ENCODE data around the gene DDX27. TPM values are rescaled to one million over a fixed set of nuclear protein-coding genes. Genes with fewer than 3 reads are reported as not detected.

Gene DDX27
- total RNA-seq, 1 donor from 2014 or later: 23.3 TPM

- H3K36me3 Mint-ChIP-seq (ENCODE audit: low read depth): peaks cover 83% of the 10 kb centered on the region
Measured at GRCh38 chr20:49281913-49282467, 62.8 kb downstream of the DDX27 start.

GRCh38 chr20:49282584-49283171, 63.5 kb downstream of the DDX27 start:
- TF ChIP-seq, protein P1, sequence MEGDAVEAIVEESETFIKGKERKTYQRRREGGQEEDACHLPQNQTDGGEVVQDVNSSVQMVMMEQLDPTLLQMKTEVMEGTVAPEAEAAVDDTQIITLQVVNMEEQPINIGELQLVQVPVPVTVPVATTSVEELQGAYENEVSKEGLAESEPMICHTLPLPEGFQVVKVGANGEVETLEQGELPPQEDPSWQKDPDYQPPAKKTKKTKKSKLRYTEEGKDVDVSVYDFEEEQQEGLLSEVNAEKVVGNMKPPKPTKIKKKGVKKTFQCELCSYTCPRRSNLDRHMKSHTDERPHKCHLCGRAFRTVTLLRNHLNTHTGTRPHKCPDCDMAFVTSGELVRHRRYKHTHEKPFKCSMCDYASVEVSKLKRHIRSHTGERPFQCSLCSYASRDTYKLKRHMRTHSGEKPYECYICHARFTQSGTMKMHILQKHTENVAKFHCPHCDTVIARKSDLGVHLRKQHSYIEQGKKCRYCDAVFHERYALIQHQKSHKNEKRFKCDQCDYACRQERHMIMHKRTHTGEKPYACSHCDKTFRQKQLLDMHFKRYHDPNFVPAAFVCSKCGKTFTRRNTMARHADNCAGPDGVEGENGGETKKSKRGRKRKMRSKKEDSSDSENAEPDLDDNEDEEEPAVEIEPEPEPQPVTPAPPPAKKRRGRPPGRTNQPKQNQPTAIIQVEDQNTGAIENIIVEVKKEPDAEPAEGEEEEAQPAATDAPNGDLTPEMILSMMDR (IDR thresholded peaks at IDR 0.05): no peak
- Mint-ChIP-seq H3K4me1 (ENCODE audit: low read depth) (peaks cover 83% of the 10 kb centered on the region), H3K27ac (ENCODE audit: unreplicated experiment) (peak overlapping the region; percentile 89), H3K36me3 (ENCODE audit: low read depth) (peaks cover 88% of the 10 kb centered on the region), H3K4me3 (ENCODE audit: unreplicated experiment) (peak overlapping the region; percentile 99), H3K27me3 (ENCODE audit: low read depth) (no peaks in the 10 kb centered on the region), H3K9me3 (ENCODE audit: low read depth) (peaks cover 2% of the 10 kb centered on the region)
- DNase-seq (ENCODE audit: low spot score): no peak

More at GRCh38 chr20:49281913-49282467, 62.8 kb downstream of the DDX27 start:
- Mint-ChIP-seq H3K4me3 (ENCODE audit: unreplicated experiment) (peak overlapping the region; percentile 99), H3K27ac (ENCODE audit: unreplicated experiment) (peak overlapping the region; percentile 89), H3K4me1 (ENCODE audit: low read depth) (peaks cover 77% of the 10 kb centered on the region), H3K9me3 (ENCODE audit: low read depth) (peaks cover 2% of the 10 kb centered on the region), H3K27me3 (ENCODE audit: low read depth) (no peaks in the 10 kb centered on the region)
- DNase-seq (ENCODE audit: low spot score): no peak
- TF ChIP-seq, protein P1 (IDR thresholded peaks at IDR 0.05): no peak

DNA sequence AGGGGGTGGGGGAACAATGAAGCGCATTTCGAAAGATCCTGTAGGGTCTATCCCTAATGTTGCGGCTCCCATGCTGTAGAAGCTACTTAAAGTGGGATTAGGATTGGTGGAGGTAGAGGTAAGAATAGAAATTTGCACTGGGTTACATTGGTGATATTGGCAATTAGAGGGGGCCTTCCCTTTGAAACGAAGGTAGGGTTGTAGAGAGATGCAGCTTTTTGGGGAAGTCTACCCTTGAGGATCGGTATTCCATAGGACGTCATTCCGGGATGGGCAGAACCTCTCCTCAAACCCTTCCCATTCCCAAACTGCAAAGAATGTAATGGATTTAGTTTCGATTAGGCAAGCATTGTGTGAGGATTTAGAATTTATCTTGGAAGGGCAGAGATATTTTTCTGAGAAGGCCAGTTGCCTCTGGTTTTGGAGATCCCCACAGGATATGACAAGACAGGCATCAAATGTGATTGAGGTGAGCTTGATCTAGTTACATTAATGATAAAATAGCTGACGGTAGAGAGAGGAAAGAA, 64.0 kb downstream of the DDX27 start:
- H3K9me3 Mint-ChIP-seq (ENCODE audit: low read depth): peaks cover 2% of the 10 kb centered on the region
- TF ChIP-seq, protein P1 (IDR thresholded peaks at IDR 0.05): no peak
- DNase-seq (ENCODE audit: low spot score): no peak
- peak overlapping the region; percentile 99 for H3K4me3 Mint-ChIP-seq (ENCODE audit: unreplicated experiment)
- peaks cover 89% of the 10 kb centered on the region for H3K4me1 Mint-ChIP-seq (ENCODE audit: low read depth)
- peaks cover 91% of the 10 kb centered on the region for H3K36me3 Mint-ChIP-seq (ENCODE audit: low read depth)
- no peaks in the 10 kb centered on the region for H3K27me3 Mint-ChIP-seq (ENCODE audit: low read depth)
- H3K27ac Mint-ChIP-seq (ENCODE audit: unreplicated experiment): peak overlapping the region; percentile 89

DNA sequence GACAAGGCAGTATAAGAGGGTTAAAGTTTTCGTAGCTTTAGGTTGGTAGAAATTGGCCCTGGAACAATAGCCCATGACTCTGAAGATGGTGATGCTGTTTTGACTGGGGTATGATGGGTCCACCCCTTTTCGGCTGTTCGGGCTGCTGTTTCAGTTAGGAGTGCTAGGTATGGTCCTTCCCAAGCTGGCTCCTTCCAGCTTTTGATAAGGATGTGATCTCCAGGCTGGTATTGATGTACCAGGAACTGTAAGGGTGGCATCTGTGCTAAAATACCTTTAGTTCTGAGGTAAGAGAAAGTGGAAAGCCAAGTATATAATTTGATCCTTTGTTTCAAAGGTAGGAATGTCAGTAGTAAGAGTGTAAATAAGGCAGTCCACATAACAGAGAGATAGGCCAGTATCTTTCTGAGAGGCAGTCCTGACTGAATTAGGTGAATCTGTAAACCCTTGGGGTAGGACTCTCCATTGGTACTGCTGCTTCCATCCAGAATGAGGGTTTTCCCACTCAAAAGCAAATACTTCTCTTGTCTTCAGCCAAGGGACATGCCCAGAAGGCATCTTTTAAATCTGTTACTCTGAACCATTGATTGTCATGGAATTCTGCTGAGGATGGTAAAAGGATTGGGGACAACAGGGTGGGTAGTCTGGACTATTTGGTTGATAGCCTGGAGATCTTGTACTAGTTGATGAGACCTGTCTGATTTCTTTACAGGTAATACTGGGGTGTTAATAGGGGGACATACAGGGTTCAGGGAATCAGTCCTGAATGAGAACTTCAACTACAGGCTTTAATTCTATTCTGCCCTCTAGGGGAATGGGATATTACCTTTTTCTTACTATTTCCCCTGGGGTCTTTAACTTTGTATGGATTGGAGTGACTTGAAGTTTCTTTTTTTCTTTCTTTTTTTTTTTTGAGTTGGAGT, 64.7 kb downstream of the DDX27 start:
- H3K36me3 Mint-ChIP-seq (ENCODE audit: low read depth): peaks cover 92% of the 10 kb centered on the region
- peaks cover 2% of the 10 kb centered on the region for H3K9me3 Mint-ChIP-seq (ENCODE audit: low read depth)
- H3K27ac Mint-ChIP-seq (ENCODE audit: unreplicated experiment): peak overlapping the region; percentile 89
- H3K27me3 Mint-ChIP-seq (ENCODE audit: low read depth): no peaks in the 10 kb centered on the region
- TF ChIP-seq, protein P1 (IDR thresholded peaks at IDR 0.05): peak; percentile 23
- peaks cover 94% of the 10 kb centered on the region for H3K4me1 Mint-ChIP-seq (ENCODE audit: low read depth)
- DNase-seq (ENCODE audit: low spot score): no peak
- H3K4me3 Mint-ChIP-seq (ENCODE audit: unreplicated experiment): peak overlapping the region; percentile 99

DNA sequence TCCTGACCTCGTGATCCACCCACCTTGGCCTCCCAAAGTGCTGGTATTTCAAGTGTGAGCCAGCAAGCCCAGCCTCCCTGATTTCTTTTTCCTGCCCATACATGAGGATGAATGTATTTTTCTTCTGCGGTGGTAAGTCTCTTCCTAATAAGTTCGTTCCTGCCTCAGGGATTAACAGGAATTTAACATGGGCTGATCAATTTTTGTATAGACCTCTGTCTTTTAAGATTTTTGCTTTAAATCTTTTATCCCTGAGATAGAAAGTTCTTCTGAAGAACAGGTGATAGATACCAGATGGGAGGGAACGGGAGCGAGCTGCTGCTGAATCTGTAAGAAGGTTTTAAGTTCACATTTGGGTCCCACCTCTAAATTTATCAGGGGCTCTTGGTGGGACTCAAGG, 65.6 kb downstream of the DDX27 start:
- peak overlapping the region; percentile 89 for H3K27ac Mint-ChIP-seq (ENCODE audit: unreplicated experiment)
- no peak for DNase-seq (ENCODE audit: low spot score)
- H3K27me3 Mint-ChIP-seq (ENCODE audit: low read depth): no peaks in the 10 kb centered on the region
- TF ChIP-seq, protein P1 (IDR thresholded peaks at IDR 0.05): no peak
- peaks cover 93% of the 10 kb centered on the region for H3K4me1 Mint-ChIP-seq (ENCODE audit: low read depth)
- peaks cover 90% of the 10 kb centered on the region for H3K36me3 Mint-ChIP-seq (ENCODE audit: low read depth)
- peaks cover 2% of the 10 kb centered on the region for H3K9me3 Mint-ChIP-seq (ENCODE audit: low read depth)
- peak overlapping the region; percentile 99 for H3K4me3 Mint-ChIP-seq (ENCODE audit: unreplicated experiment)
